Nephron (organoid): ENCODE results near the gene KRTAP3-1.
"Not testable (repeated sequence)": the region's sequence is repeated elsewhere in the genome, so short reads cannot be mapped to it uniquely, and the experiment has no call there.

ENCODE experiments used
- H3K27ac Mint-ChIP-seq, 3 experiments: 2 replicates each; pipeline ENCODE4 v1.8.0; 2020; ENCODE audit warnings: mixed read lengths in 3 of 3, mild to moderate bottlenecking in 2 of 3, moderate library complexity in 1 of 3
- H3K27me3 Mint-ChIP-seq: 2 replicates; pipeline ENCODE4 v1.8.0; 2021; ENCODE audit warnings: low read depth, mild to moderate bottlenecking, moderate library complexity, mixed read lengths
- H3K36me3 Mint-ChIP-seq: 2 replicates; pipeline ENCODE4 v1.8.0; 2020; ENCODE audit warnings: low read depth, mixed read lengths
- H3K4me1 Mint-ChIP-seq: 2 replicates; pipeline ENCODE4 v1.8.0; 2020; ENCODE audit warnings: mixed read lengths
- H3K4me3 Mint-ChIP-seq, 3 experiments: 2 replicates each; pipeline ENCODE4 v1.8.0; 2020; ENCODE audit warnings: mild to moderate bottlenecking in 3 of 3, mixed read lengths in 3 of 3, moderate library complexity in 2 of 3
- H3K9me3 Mint-ChIP-seq: 2 replicates; pipeline ENCODE4 v1.8.0; 2020; ENCODE audit warnings: mixed read lengths
- CTCF ChIP-seq, 3 experiments: fragments of 200-600 bp; sonication (generic); IDR thresholded peaks; one replicate each; pipeline ENCODE4 v1.5.0; 2021; ENCODE audit warnings: antibody characterized with exemption in 3 of 3; ENCODE audit not compliant: unreplicated experiment in 3 of 3

The KRTAP3-1 gene

GRCh38 chr17:41048441-41048840 lies 39.5 kb upstream of the KRTAP3-1 start:
- Mint-ChIP-seq H3K36me3 (peaks cover under 1% of the 10 kb centered on the region), H3K9me3 (peaks cover 4% of the 10 kb centered on the region), H3K27me3 (peaks cover 6% of the 10 kb centered on the region), H3K27ac (no peak overlapping the region), H3K4me3 (no peak overlapping the region), H3K4me1 (no peaks in the 10 kb centered on the region)
- no peak for TF ChIP-seq CTCF (IDR thresholded peaks at IDR 0.05; ENCODE audit: unreplicated experiment in 3 of 3)

- H3K36me3 Mint-ChIP-seq, H3K27me3 Mint-ChIP-seq, H3K27ac Mint-ChIP-seq, H3K4me1 Mint-ChIP-seq, H3K4me3 Mint-ChIP-seq: not testable (repeated sequence)
- peaks cover 12% of the 10 kb centered on the region for H3K9me3 Mint-ChIP-seq
Measured at GRCh38 chr17:41046735-41047465, 38.0 kb upstream of the KRTAP3-1 start, which contains the start of gene KRTAP2-1. Gene KRTAP2-1 (minus strand): TSS chr17:41047316. CDS start chr17:41047267, 49 bp downstream.

- Mint-ChIP-seq H3K9me3 (peaks cover 12% of the 10 kb centered on the region), H3K4me3 (no peak overlapping the region), H3K27me3 (peaks cover 6% of the 10 kb centered on the region), H3K36me3 (no peaks in the 10 kb centered on the region), H3K27ac (no peak overlapping the region), H3K4me1 (no peaks in the 10 kb centered on the region)
- TF ChIP-seq CTCF (IDR thresholded peaks at IDR 0.05; ENCODE audit: unreplicated experiment in 3 of 3): no peak
Measured at GRCh38 chr17:41042953-41043352, 34.0 kb upstream of the KRTAP3-1 start.

- H3K27ac Mint-ChIP-seq, H3K4me3 Mint-ChIP-seq, H3K27me3 Mint-ChIP-seq, H3K36me3 Mint-ChIP-seq, H3K4me1 Mint-ChIP-seq: not testable (repeated sequence)
- peaks cover 12% of the 10 kb centered on the region for H3K9me3 Mint-ChIP-seq
Measured at GRCh38 chr17:41040783-41041571, 32.0 kb upstream of the KRTAP3-1 start, which contains the start of gene KRTAP1-1. Gene KRTAP1-1 (minus strand): TSS chr17:41041450. CDS start chr17:41041397, 53 bp downstream.

- Mint-ChIP-seq H3K27me3 (no peaks in the 10 kb centered on the region), H3K4me3 (no peak overlapping the region), H3K9me3 (peaks cover 7% of the 10 kb centered on the region), H3K27ac (no peak overlapping the region), H3K4me1 (no peaks in the 10 kb centered on the region), H3K36me3 (no peaks in the 10 kb centered on the region)
- no peak for TF ChIP-seq CTCF (IDR thresholded peaks at IDR 0.05; ENCODE audit: unreplicated experiment in 3 of 3)
Measured at GRCh38 chr17:41037853-41038350, 29.0 kb upstream of the KRTAP3-1 start.

GRCh38 chr17:41034346-41034935 lies 25.5 kb upstream of the KRTAP3-1 start, which contains the start of gene KRTAP1-3:
Gene KRTAP1-3 (minus strand): TSS chr17:41034874. CDS start chr17:41034821, 53 bp downstream.
- H3K4me1 Mint-ChIP-seq, H3K9me3 Mint-ChIP-seq, H3K36me3 Mint-ChIP-seq, H3K27ac Mint-ChIP-seq, H3K27me3 Mint-ChIP-seq, H3K4me3 Mint-ChIP-seq: not testable (repeated sequence)

- H3K4me3 Mint-ChIP-seq: no peak within 1 kb of the TSS
- no peak for TF ChIP-seq CTCF (IDR thresholded peaks at IDR 0.05; ENCODE audit: unreplicated experiment in 3 of 3)
- no peaks in the 10 kb centered on the region for H3K36me3 Mint-ChIP-seq
Measured at GRCh38 chr17:41029633-41030245, 20.8 kb upstream of the KRTAP3-1 start, which contains the start of gene KRTAP1-4. Gene KRTAP1-4 (minus strand): TSS chr17:41030195. CDS start chr17:41030078, 117 bp downstream.

More at GRCh38 chr17:41029633-41030245, 20.8 kb upstream of the KRTAP3-1 start, which contains the start of gene KRTAP1-4:
- Mint-ChIP-seq H3K4me1 (no peaks in the 10 kb centered on the region), H3K27me3 (no peaks in the 10 kb centered on the region), H3K9me3 (no peaks in the 10 kb centered on the region), H3K27ac (no peak within 1 kb of the TSS)
